Measurements from ENCODE around the gene HSPB7.
"Not testable (repeated sequence)": the region's sequence is repeated elsewhere in the genome, so short reads cannot be mapped to it uniquely, and the experiment has no call there.

The HSPB7 gene

DNA sequence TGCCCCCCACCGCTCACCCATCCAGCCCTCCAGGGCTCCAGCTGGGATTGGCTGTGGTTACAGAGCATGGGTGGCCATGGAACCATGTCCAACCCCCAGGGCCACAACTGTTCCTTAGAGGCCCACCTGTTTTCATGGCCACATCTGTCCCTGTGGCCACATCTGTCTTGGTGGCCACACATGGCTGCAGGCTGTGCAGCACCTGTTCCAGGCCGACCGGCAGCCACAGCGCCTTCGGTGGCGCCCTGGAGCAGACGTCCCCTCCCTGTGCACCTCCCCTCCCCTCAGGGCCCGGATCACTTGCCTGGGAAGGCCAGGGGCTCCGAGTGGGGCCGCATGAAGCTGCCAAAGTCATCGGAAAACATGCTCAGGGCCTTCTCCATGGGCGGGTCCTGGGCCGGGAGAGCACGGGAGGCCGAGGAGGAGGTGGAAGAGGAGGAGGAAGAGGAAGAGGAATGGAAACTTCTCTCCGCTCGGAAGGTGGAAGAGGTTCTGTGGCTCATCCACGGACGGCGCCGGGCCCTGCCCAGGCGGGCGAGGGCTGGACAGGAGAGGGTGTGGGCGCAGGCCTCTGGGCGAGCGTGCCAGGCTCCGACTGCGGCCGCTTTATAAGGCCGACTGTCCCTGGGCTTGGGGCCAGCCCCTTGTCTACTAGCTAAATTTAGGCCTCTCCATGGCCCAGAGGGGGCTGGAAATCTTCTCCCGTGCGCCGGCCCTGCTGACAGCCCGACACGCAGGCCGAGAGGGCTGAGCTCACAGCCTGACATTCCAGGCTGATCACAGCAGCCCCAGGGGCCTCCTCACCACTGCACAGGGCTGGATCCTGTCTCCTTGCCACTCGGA, at the start of gene HSPB7:
Gene HSPB7 (minus strand): TSS at position 583 of the 843 bp plus-strand sequence. CDS start 80 bp downstream, at position 503.
- no peak for DNase-seq (ENCODE audit: low spot score)

GRCh38 chr1:16067127-16067768, 49.4 kb upstream of the HSPB7 start:
- no peak for DNase-seq (ENCODE audit: low spot score)

DNA sequence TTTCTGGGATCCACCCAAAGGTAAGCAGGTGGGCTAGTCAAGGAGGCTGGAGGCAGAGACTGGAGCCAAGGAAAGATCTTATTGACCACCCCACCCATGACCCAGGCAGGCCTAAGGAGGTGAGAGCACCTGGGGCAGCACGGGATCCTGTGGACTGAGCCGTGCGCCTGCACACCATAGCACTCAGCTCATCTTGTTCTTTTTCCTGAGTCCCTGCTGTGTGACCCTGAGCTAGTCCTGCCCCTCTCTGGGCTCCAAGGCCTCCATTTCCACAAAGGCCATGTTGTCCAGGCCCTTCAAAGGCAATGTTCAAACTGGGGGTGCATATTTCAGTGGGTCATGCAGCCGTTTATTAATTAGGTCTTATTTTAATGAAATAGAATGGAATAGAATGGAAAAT, 48.4 kb upstream of the HSPB7 start:
- no peak for DNase-seq (ENCODE audit: low spot score)

DNA sequence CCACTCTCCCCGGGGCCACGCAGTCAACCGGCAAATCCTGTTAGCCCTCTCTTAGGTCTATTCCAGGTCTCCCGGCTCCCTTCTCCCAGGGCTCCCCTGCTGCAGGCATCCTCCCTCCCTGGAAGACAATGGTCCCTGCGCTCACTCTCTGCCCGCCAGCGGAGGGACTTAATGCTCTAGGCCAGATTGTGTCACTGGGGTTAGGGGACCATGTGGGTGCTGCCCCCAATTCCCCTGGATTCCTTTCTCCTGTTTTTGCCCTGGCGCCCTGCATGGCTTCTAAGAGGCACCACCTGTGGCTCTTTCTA, 47.4 kb upstream of the HSPB7 start:
- no peak for DNase-seq (ENCODE audit: low spot score)

DNA sequence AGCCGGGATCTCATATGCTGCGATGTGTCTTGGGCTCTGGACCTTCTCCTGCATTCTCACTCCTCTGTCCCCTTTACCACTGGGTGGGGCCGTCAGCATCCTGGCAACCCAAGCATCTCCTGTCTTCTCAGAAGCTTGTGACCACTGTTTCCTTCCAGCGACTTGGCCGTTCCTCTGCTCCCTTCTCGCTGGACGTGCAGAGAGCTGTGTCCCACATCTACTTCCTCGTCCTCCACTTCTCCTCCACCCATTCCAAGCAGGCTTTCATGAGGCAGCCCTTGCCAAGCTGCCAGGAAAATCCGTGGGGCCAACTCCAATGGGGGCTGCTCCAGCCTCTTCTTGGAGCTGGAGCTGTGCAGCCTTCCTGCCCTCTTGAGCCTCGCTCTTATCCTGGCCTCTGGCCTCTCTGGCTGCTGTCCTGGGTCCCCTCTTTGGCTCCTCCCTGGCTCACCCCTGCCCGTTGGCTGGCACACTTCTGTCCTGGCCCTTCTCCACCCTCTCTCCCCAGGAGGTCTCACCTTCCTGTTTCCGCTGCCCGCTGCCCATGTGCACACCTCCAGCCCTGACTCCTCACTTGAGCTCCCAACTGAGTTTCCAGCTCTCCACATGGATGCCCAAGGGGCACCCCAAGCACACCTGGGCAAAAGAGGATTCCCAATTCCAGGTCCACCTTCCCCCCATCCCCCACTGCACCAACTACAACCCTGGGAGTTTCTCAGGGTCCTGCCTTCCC, 46.9 kb upstream of the HSPB7 start:
- DNase-seq (ENCODE audit: low spot score) = no peak

GRCh38 chr1:16063921-16064320, 46.1 kb upstream of the HSPB7 start:
- DNase-seq (ENCODE audit: low spot score) = no peak

DNA sequence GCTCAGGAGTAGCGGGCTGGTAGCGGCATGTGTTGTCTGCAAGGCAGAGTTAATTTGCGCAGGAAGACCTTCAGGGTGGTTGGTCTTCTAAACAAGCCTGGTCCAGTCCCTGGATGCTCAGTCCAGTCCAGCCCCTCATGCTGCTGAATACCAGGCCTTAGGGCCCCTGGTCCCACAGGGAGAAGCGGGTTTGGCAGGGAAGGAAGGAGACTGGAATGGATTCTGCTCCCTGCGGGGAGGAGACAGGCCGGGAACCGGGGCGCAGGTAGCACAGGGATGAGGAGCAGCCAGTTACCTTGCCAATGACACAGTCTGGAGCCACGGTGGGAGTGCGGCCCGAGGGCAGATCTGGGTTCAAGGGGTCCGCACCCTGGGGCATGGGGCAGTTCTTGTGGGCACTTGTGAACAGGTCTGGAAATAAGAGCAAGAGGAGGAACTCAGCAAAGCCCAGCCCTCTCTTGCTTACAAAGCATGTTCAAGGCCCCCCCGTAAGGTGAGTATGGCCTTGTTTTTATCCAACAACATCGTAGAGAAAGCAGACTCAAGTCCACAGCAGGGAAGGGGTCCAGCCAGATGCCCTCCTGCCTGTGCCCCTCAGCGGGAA, 45.5 kb upstream of the HSPB7 start:
- no peak for DNase-seq (ENCODE audit: low spot score)

DNA sequence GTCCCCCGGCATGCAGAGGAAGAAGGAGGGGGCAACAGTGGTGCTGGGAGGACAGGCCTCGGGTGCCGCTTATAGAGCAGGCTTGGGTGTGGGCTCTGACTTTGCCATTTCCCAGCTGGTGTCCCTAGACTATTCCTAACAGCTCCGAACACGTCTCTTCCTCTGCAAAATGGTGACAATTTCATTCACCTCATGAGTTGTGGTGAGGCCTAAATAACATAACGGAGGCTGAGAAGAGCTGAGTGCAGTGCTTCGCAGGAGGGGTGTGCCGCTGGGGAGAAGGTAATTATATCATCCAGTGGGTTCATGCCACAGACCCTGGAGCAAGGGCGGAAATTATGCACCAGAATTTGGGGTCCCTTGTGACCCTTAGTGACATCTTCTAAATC, 44.8 kb upstream of the HSPB7 start:
- not testable (repeated sequence) for DNase-seq (ENCODE audit: low spot score)

DNA sequence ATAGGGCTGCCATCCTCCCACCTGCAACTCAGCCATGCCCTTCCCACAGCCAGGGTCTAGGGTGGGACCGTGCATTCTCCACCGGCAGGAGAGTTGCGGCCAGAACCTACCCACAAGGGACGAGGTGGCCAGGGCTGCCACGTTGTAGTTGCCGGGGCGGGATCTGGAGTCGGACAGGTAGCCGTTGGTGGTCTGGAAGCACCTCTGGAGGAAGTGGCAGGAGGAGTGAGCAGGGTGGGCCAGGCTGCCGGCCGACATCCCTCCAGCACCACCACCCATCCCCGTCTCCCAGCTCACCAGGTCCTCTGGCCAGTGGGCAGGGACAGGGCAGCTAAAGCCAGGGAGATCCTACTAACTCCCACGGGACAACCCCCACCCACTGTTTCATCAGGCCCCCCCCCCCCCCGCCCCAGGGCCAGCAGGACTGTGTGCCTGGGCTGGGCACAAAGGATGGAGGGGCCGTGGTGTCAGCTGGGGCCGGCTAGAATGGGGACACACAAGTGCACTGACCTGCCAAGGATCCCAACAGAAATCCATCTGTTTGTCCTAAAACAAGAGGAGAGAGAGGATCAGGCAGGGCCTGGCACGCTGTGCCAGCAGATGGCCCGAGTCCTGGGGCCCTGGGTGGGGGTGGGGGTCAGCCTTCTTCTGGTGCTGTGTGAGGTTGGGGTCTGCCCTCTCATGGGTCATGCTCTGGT, 44.3 kb upstream of the HSPB7 start:
- DNase-seq (ENCODE audit: low spot score) = not testable (repeated sequence)

DNA sequence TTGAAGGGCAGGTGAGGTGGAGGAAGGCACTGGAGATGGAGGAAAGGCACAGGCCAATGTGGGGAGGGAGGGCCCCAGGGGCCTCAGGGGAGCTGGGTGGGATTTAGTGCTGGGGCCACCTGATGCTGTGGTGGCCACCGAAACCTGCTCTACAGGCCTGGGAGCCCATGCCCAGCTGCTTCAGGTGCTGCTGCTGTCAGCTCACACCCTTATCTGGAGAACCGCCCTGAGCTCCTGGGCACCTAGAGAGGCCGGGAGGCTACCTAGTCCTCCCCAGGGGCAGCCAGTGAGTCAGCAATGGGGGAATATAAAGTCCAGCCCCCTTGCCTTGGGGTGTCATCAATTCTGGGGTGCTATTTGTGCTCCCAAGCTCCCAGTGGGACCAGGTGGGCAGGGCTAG, 43.4 kb upstream of the HSPB7 start:
- no peak for DNase-seq (ENCODE audit: low spot score)

GRCh38 chr1:16058394-16059120, 40.7 kb upstream of the HSPB7 start:
- DNase-seq (ENCODE audit: low spot score) = not testable (repeated sequence)

DNA sequence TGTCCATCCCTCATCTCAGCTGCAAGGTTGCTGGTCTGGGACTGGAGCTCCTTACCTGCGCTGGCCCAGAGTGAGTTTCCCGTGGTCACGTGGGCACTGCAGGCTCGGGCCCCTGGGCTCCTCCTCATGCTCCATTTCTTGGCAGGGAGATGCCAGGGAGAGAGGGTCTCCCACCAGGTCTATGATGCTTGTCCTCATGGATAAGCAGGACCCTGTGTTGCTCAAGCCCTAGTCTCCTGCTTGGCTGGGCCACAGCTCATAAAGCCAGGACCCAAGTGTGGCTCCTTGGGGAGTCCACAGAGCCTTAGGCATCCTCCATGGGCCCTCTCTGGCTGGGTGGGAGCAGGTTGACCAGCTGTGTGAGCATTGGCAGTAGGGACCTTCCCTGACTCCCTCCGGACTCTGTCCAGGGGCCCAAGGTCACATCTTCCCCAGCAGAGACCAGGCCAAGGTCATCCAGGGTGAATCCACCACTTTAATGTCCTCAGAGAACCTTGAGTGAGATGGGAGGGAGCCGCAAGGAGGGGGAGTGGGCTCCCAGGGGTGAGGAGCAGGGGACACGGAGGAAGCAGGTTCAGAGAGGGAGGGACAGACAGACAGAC, 39.6 kb upstream of the HSPB7 start:
- DNase-seq (ENCODE audit: low spot score) = not testable (repeated sequence)

DNA sequence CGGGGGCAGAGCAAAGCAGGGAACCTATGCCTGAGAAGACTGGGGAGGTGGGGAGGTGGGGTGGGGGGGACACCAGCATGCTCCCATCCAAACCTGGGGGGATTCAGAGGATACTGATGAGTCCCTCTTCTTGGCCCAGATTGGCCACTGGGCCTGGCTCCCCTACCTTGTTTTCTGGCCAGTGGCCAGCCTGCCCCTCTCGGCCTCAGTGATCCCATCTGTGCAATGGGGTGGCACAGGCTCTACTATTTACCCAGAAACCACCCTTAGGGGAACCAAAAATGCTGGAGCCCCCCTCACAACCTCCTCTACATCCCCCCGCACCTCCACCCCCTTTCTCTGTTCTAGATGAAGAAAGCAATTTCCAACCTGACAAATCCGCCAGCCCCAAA, 38.7 kb upstream of the HSPB7 start:
- DNase-seq (ENCODE audit: low spot score) = not testable (repeated sequence)

DNA sequence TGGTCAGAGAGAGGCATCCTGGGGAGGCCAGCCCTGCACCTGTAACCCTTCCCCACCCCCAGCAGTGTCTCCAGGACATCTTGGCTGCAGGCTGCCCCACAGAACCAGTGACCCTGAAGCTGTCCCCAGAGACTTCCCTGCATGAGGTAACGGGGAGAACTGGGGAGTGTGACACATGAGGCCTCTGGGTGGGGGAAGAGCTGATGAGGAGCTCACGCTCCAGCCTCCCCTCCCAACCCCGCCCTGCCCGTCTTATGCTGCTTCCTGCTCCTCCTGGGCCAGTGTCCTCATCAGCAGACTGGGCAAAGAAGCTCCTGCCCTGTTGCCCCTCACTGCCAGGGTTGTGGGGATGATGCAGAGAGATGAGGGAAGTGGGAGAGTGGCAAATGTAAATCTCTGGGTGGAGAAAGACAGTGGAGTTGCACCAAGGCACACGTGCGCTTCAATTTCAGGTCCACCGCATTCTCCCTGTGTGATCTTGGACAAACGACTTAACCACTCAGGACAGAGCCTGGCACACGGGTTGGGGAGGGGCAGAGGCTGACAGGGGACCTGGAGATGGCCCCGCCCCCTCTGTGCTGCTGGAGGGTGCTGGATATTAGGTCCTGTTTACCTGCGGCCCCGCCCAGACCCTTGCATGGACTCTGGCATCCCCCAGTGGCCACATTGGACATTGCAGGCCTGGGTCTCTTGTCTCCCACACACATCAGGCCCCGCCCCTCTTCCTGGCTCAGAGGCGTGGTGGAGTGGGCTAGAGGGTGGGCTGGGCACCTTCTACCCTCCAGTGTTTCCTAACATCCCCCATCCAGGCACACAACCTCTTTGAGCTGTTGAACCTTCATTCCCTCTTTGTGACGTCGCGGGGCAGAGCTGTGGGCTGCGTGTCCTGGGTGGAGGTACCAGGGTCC, 38.0 kb upstream of the HSPB7 start:
- peak; percentile 73 for DNase-seq (ENCODE audit: low spot score)

- no peak for DNase-seq (ENCODE audit: low spot score)
Observed at GRCh38 chr1:16054598-16055540, 37.0 kb upstream of the HSPB7 start.

- DNase-seq (ENCODE audit: low spot score) = no peak
Observed at GRCh38 chr1:16053781-16054502, 36.1 kb upstream of the HSPB7 start.

DNA sequence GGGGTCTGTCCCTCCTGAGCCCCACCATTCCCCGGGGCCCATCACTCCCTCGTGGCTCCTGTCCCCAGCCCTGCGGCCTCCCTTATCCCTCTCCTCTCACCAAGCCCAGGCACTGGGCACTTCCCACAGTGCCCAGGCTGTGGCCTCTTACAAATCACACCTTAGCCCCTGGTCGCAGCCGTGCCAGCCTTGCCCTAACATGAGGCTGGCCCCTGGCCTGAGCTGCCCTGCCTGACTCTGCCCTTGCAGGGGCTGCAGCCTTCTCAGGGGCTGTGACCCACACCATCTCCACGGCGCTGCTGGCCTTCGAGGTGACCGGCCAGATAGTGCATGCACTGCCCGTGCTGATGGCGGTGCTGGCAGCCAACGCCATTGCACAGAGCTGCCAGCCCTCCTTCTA, 34.1 kb upstream of the HSPB7 start:
- DNase-seq (ENCODE audit: low spot score) = not testable (repeated sequence)

GRCh38 chr1:16051039-16051438, 33.2 kb upstream of the HSPB7 start:
- no peak for DNase-seq (ENCODE audit: low spot score)
